SK-N-SH treated with all-trans-retinoic acid at 6 μM for 48 hours (cell line): ENCODE data around the gene JARID2.

Experiments
- ATAC-seq: fragments of 200-7000 bp; cut with Tn5 transposase; 3 replicates; pipeline ENCODE4 v1.9.1; 2020; ENCODE audit warnings: mild to moderate bottlenecking, moderate library complexity
- ARNTL ChIP-seq: fragments of 450-650 bp; formaldehyde crosslinking; IDR thresholded peaks from 2 replicates; pipeline ENCODE4 v1.5.0; 2020; ENCODE audit warnings: low read depth, mild to moderate bottlenecking, moderate library complexity, borderline replicate concordance
- BACH2 ChIP-seq: fragments of 250-450 bp; sonication (Bioruptor Pico); IDR thresholded peaks from 2 replicates; pipeline ENCODE4 v1.9.0; 2021; ENCODE audit warnings: mild to moderate bottlenecking, borderline replicate concordance
- CREB5 ChIP-seq: fragments of 250-450 bp; sonication (Bioruptor Pico); IDR thresholded peaks from 2 replicates; pipeline ENCODE4 v1.5.1; 2020; ENCODE audit warnings: low read depth, mild to moderate bottlenecking, moderate library complexity
- CSRNP3 ChIP-seq: fragments of 250-450 bp; sonication (Bioruptor Pico); IDR thresholded peaks from 2 replicates; pipeline ENCODE4 v1.5.1; 2021; ENCODE audit warnings: mild to moderate bottlenecking, moderate library complexity
- ISL1 ChIP-seq: fragments of 250-450 bp; sonication (Bioruptor Pico); IDR thresholded peaks from 2 replicates; pipeline ENCODE4 v2.1.2; 2022; ENCODE audit warnings: mild to moderate bottlenecking, moderate library complexity
- OSR1 ChIP-seq: fragments of 250-450 bp; sonication (Bioruptor Pico); IDR thresholded peaks from 2 replicates; pipeline ENCODE4 v1.8.0; 2022; ENCODE audit warnings: moderate library complexity, mild to moderate bottlenecking, inconsistent platforms
- PATZ1 ChIP-seq: fragments of 250-450 bp; sonication (Bioruptor Pico); IDR thresholded peaks from 2 replicates; pipeline ENCODE4 v1.8.0; 2020; ENCODE audit warnings: mild to moderate bottlenecking, moderate library complexity, borderline replicate concordance
- POU6F1 ChIP-seq: fragments of 250-450 bp; sonication (Bioruptor Pico); IDR thresholded peaks from 2 replicates; pipeline ENCODE4 v1.8.0; 2021; ENCODE audit warnings: low read depth, mild to moderate bottlenecking, moderate library complexity, borderline replicate concordance
- RARB ChIP-seq: fragments of 250-450 bp; sonication (Bioruptor Pico); IDR thresholded peaks from 2 replicates; pipeline ENCODE4 v1.8.0; 2021; ENCODE audit warnings: mild to moderate bottlenecking, moderate library complexity
- SNAI2 ChIP-seq: fragments of 250-450 bp; sonication (Bioruptor Pico); IDR thresholded peaks from 2 replicates; pipeline ENCODE4 v1.5.0; 2020; ENCODE audit warnings: mild to moderate bottlenecking, moderate library complexity
- TCF4 ChIP-seq: fragments of 250-450 bp; sonication (Bioruptor Pico); IDR thresholded peaks from 2 replicates; pipeline ENCODE4 v1.8.0; 2021; ENCODE audit warnings: mild to moderate bottlenecking, moderate library complexity, borderline replicate concordance
- TOX ChIP-seq: fragments of 250-450 bp; sonication (Bioruptor Pico); IDR thresholded peaks from 2 replicates; pipeline ENCODE4 v1.8.0; 2021; ENCODE audit warnings: mild to moderate bottlenecking, moderate library complexity, borderline replicate concordance
- TSHZ2 ChIP-seq: fragments of 250-450 bp; sonication (Bioruptor Pico); IDR thresholded peaks from 2 replicates; pipeline ENCODE4 v1.5.0; 2020; ENCODE audit warnings: mild to moderate bottlenecking, moderate library complexity
- ZC3H10 ChIP-seq: fragments of 250-450 bp; sonication (Bioruptor Pico); IDR thresholded peaks from 2 replicates; pipeline ENCODE4 v1.5.1; 2021; ENCODE audit warnings: mild to moderate bottlenecking, moderate library complexity
- ZFP30 ChIP-seq: fragments of 450-650 bp; formaldehyde crosslinking; IDR thresholded peaks from 2 replicates; pipeline ENCODE4 v1.5.0; 2022; ENCODE audit warnings: mild to moderate bottlenecking, moderate library complexity
- ZNF565 ChIP-seq: fragments of 450-650 bp; formaldehyde crosslinking; conservative IDR thresholded peaks from 2 replicates; pipeline ENCODE4 v1.5.0; 2020; ENCODE audit warnings: low read depth, mild to moderate bottlenecking, moderate library complexity
- ZNF8 ChIP-seq: fragments of 450-650 bp; formaldehyde crosslinking; IDR thresholded peaks from 2 replicates; pipeline ENCODE4 v1.5.0; 2020; ENCODE audit warnings: mild to moderate bottlenecking, moderate library complexity

JARID2 gene

GRCh38 chr6:15506066-15506465 lies 260.2 kb downstream of the JARID2 start:
- no peak for ATAC-seq
- TF ChIP-seq ISL1 (no peak), BACH2 (CRISPR knock-in tag) (no peak), CSRNP3 (no peak), TCF4 (CRISPR knock-in tag) (no peak), POU6F1 (CRISPR knock-in tag) (no peak), TOX (CRISPR knock-in tag) (no peak), ZNF565 (no peak), ZNF8 (no peak), ZC3H10 (CRISPR knock-in tag) (no peak), PATZ1 (CRISPR knock-in tag) (no peak), ZFP30 (CRISPR knock-in tag) (no peak), OSR1 (CRISPR knock-in tag) (no peak), RARB (CRISPR knock-in tag) (no peak), CREB5 (CRISPR knock-in tag) (no peak)

GRCh38 chr6:15507221-15507620 lies 261.4 kb downstream of the JARID2 start:
- no peak for ATAC-seq
- TF ChIP-seq TSHZ2 (CRISPR knock-in tag) (no peak), CREB5 (CRISPR knock-in tag) (no peak), SNAI2 (CRISPR knock-in tag) (no peak), PATZ1 (CRISPR knock-in tag) (no peak), ARNTL (CRISPR knock-in tag) (no peak), ZC3H10 (CRISPR knock-in tag) (no peak), BACH2 (CRISPR knock-in tag) (no peak)
- TF ChIP-seq, all 23 proteins: peak for 0

GRCh38 chr6:15507746-15508145 lies 261.9 kb downstream of the JARID2 start:
- TF ChIP-seq SNAI2 (CRISPR knock-in tag) (no peak), ZNF565 (no peak)
- TF ChIP-seq, all 23 proteins: peak for 0

More at GRCh38 chr6:15507746-15508145, 261.9 kb downstream of the JARID2 start:
- no peak for ATAC-seq
